Measurements from ENCODE around the gene MISFA.
"Not testable (repeated sequence)": the region's sequence is repeated elsewhere in the genome, so short reads cannot be mapped to it uniquely, and the experiment has no call there.

The MISFA gene

GRCh38 chr11:18599739-18600230 lies at the start of gene MISFA:
Gene MISFA, plus strand, starts transcription at chr11:18599789. Its CDS starts 140 bp downstream, at chr11:18599929.
- no peak for DNase-seq

GRCh38 chr11:18563090-18563730 lies 36.4 kb upstream of the MISFA start:
- no peak for DNase-seq

- no peak for DNase-seq
Observed at GRCh38 chr11:18564149-18564548, 35.4 kb upstream of the MISFA start.

- no peak for DNase-seq
Observed at GRCh38 chr11:18566406-18566805, 33.2 kb upstream of the MISFA start.

GRCh38 chr11:18567081-18567480 lies 32.5 kb upstream of the MISFA start:
- DNase-seq: no peak

GRCh38 chr11:18575361-18575760 lies 24.2 kb upstream of the MISFA start:
- DNase-seq: no peak

- DNase-seq: no peak
Observed at GRCh38 chr11:18578975-18579598, 20.5 kb upstream of the MISFA start.

- DNase-seq: no peak
Observed at GRCh38 chr11:18580113-18580766, 19.3 kb upstream of the MISFA start.

GRCh38 chr11:18581825-18582224 lies 17.8 kb upstream of the MISFA start:
- no peak for DNase-seq

GRCh38 chr11:18588297-18589252 lies 11.0 kb upstream of the MISFA start, which contains the start of gene UEVLD:
Gene UEVLD, minus strand, starts transcription at chr11:18588734. Its CDS starts 80 bp downstream, at chr11:18588654.
- DNase-seq: peak; percentile 56

- no peak for DNase-seq
Observed at GRCh38 chr11:18590571-18590970, 9.0 kb upstream of the MISFA start.

- DNase-seq: not testable (repeated sequence)
Observed at GRCh38 chr11:18594088-18594487, 5.5 kb upstream of the MISFA start.

GRCh38 chr11:18594999-18595749 lies 4.4 kb upstream of the MISFA start:
- no peak for DNase-seq

- DNase-seq: no peak
Observed at GRCh38 chr11:18600915-18601569, 1.5 kb downstream of the MISFA start.

- no peak for DNase-seq
Observed at GRCh38 chr11:18608376-18608775, 8.8 kb downstream of the MISFA start.

- DNase-seq: no peak
Observed at GRCh38 chr11:18611196-18611595, 11.6 kb downstream of the MISFA start.

- DNase-seq: no peak
Observed at GRCh38 chr11:18612394-18612793, 12.8 kb downstream of the MISFA start.

- DNase-seq: no peak
Observed at GRCh38 chr11:18614667-18615066, 15.1 kb downstream of the MISFA start.

GRCh38 chr11:18615628-18616392 lies 16.2 kb downstream of the MISFA start:
- no peak for DNase-seq

- no peak for DNase-seq
Observed at GRCh38 chr11:18617688-18618341, 18.2 kb downstream of the MISFA start.

All from NCI-H1092 treated with DMSO at 0.1 percent for 48 hours (cell line).